GM12878 (cell line): ENCODE results near the gene LSR.

Experiments
- CEBPB ChIP-seq, 2 experiments: fragments of 150-350 bp in 1 of 2; IDR thresholded peaks; 2 replicates each; pipeline ENCODE4 v1.6.1; 2012 to 2014; ENCODE audit warnings: low read depth in 2 of 2, low read length in 2 of 2, borderline replicate concordance in 1 of 2, inconsistent platforms in 1 of 2
- ETV6 ChIP-seq, 2 experiments: fragments of 450-650 bp in 1 of 2; IDR thresholded peaks in 1 of 2; conservative IDR thresholded peaks in 1 of 2; 2 replicates each; pipeline ENCODE4 v1.6.1; 2014; ENCODE audit warnings: antibody characterized with exemption in 1 of 2, borderline replicate concordance in 1 of 2, low read depth in 1 of 2, mild to moderate bottlenecking in 1 of 2, moderate library complexity in 1 of 2
- NFYB ChIP-seq: IDR thresholded peaks from 2 replicates; pipeline ENCODE4 v1.6.1; 2011; ENCODE audit warnings: low read depth, mild to moderate bottlenecking, low read length, improper control_type of control experiment, moderate library complexity; ENCODE audit not compliant: insufficient read depth
- NR2F1 ChIP-seq: fragments of 450-650 bp; conservative IDR thresholded peaks from 2 replicates; pipeline ENCODE4 v1.6.1; 2017; ENCODE audit warnings: mild to moderate bottlenecking
- SRF ChIP-seq, 2 experiments: IDR thresholded peaks; 2 replicates each; pipeline ENCODE4 v1.6.1; 2011; ENCODE audit warnings: low read depth in 2 of 2, low read length in 2 of 2, mild to moderate bottlenecking in 1 of 2, moderate library complexity in 1 of 2
- YY1 ChIP-seq: IDR thresholded peaks from 2 replicates; pipeline ENCODE4 v1.6.1; 2011; ENCODE audit warnings: low read depth, mild to moderate bottlenecking, low read length
- ZZZ3 ChIP-seq: IDR thresholded peaks from 2 replicates; pipeline ENCODE4 v1.6.1; 2011; ENCODE audit warnings: low read depth; ENCODE audit not compliant: control insufficient read depth, insufficient read length
- TF ChIP-seq, protein P1 (sequence below), 3 experiments: IDR thresholded peaks in 2 of 3; conservative IDR thresholded peaks in 1 of 3; 2 replicates each; pipeline ENCODE4 v1.5.1; 2011; ENCODE audit warnings: low read depth in 3 of 3, low read length in 3 of 3, mild to moderate bottlenecking in 3 of 3, control low read depth in 2 of 3, moderate library complexity in 2 of 3, inconsistent platforms in 1 of 3, mixed read lengths in 1 of 3; ENCODE audit not compliant: control insufficient read depth in 2 of 3, insufficient read depth in 1 of 3; ENCODE audit errors: extremely low read depth in 1 of 3
- TF ChIP-seq, protein P2 (sequence below): fragments of 150-350 bp; IDR thresholded peaks from 2 replicates; pipeline ENCODE4 v1.6.1; 2014; ENCODE audit warnings: mild to moderate bottlenecking, low read depth, low read length
- TF ChIP-seq, protein P3 (sequence below): IDR thresholded peaks from 2 replicates; pipeline ENCODE4 v1.6.1; 2012; ENCODE audit warnings: low read depth, low read length, improper control_type of control experiment

DNA sequence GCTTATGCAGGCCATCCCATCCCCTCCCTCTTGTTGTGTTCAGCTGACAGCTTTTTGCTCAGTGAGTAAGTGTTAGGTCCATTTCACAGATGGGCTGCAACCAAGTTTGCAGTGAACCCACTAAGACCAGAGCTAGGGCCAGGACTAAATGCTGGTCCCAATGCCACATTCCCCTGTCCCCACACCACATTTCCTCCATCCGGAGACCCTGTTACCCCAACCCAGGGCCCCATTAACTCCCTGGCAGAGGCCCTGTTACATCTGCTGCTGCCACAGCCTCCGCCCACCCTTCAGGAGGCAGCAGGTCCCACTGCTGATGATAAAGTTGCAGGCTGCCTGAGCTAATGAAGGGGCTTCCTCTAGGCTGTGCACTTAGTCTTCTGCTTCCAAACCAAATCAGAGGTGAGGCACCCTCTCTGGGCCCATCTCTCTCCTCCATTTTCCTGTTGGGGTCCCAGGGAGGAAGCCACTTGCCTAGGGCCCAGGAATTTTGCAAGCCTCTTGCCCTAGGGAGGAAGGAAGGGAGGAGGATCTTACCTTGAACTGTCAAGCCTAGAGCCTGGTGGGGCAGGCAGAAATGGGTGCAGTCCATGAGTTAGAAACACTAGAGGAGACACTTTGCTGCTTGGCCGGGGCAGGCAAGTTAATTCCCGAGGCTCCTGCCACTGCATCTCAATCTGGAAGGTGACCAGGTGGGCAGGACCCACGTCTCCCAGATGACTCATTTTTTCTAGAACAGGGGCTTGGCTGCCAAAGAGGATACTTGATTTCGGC lies 16.5 kb downstream of the LSR start:
- TF ChIP-seq ETV6 (conservative IDR thresholded peaks at IDR 0.05 in 1 of 2, IDR thresholded peaks at IDR 0.05 in 1 of 2; ENCODE audit: borderline replicate concordance in 1 of 2, low read depth in 1 of 2) = no peak
- TF ChIP-seq, protein P1, sequence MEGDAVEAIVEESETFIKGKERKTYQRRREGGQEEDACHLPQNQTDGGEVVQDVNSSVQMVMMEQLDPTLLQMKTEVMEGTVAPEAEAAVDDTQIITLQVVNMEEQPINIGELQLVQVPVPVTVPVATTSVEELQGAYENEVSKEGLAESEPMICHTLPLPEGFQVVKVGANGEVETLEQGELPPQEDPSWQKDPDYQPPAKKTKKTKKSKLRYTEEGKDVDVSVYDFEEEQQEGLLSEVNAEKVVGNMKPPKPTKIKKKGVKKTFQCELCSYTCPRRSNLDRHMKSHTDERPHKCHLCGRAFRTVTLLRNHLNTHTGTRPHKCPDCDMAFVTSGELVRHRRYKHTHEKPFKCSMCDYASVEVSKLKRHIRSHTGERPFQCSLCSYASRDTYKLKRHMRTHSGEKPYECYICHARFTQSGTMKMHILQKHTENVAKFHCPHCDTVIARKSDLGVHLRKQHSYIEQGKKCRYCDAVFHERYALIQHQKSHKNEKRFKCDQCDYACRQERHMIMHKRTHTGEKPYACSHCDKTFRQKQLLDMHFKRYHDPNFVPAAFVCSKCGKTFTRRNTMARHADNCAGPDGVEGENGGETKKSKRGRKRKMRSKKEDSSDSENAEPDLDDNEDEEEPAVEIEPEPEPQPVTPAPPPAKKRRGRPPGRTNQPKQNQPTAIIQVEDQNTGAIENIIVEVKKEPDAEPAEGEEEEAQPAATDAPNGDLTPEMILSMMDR (IDR thresholded peaks at IDR 0.05 in 2 of 3, conservative IDR thresholded peaks at IDR 0.05 in 1 of 3; ENCODE audit: control insufficient read depth in 2 of 3, extremely low read depth in 1 of 3, insufficient read depth in 1 of 3, low read depth in 3 of 3, low read length in 3 of 3) = no peak
- no peak for TF ChIP-seq ZZZ3
- TF ChIP-seq YY1 = no peak
- TF ChIP-seq NR2F1 = no peak
- TF ChIP-seq NFYB = no peak
- TF ChIP-seq, protein P2, sequence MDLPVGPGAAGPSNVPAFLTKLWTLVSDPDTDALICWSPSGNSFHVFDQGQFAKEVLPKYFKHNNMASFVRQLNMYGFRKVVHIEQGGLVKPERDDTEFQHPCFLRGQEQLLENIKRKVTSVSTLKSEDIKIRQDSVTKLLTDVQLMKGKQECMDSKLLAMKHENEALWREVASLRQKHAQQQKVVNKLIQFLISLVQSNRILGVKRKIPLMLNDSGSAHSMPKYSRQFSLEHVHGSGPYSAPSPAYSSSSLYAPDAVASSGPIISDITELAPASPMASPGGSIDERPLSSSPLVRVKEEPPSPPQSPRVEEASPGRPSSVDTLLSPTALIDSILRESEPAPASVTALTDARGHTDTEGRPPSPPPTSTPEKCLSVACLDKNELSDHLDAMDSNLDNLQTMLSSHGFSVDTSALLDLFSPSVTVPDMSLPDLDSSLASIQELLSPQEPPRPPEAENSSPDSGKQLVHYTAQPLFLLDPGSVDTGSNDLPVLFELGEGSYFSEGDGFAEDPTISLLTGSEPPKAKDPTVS = no peak
- TF ChIP-seq, protein P3, sequence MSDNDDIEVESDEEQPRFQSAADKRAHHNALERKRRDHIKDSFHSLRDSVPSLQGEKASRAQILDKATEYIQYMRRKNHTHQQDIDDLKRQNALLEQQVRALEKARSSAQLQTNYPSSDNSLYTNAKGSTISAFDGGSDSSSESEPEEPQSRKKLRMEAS = no peak
- TF ChIP-seq CEBPB (IDR thresholded peaks at IDR 0.05; ENCODE audit: borderline replicate concordance in 1 of 2, low read depth in 2 of 2, low read length in 2 of 2) = no peak
- TF ChIP-seq SRF (IDR thresholded peaks at IDR 0.05; ENCODE audit: low read depth in 2 of 2, low read length in 2 of 2) = no peak
